HG03460 (cell line): ENCODE measurements around the gene DOCK2.

ENCODE experiments used
- ATAC-seq: cut with Tn5 transposase; IDR thresholded peaks from one replicate; pipeline ENCODE4 v1.9.1; 2021; ENCODE audit not compliant: unreplicated experiment

The DOCK2 gene

DNA sequence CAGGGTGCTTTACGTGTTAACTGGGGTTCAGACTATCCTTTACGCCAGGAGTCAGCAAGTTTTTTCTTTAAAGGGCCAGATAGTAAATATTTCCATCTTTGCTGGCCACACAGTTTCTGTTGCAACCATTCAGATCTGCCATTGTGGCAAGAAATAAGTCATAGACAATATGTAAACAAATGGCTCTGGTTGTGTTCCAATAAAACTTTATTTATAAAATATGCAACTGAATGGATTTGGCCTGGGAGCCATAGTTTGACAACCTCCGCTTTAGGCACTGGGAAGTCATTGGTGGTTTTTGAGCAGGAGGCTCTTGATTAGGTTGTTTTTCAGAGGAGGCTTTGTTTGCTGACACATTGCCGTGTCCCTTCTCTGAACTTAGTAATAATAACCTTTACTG, 252.5 kb downstream of the DOCK2 start:
- ATAC-seq: no peak

DNA sequence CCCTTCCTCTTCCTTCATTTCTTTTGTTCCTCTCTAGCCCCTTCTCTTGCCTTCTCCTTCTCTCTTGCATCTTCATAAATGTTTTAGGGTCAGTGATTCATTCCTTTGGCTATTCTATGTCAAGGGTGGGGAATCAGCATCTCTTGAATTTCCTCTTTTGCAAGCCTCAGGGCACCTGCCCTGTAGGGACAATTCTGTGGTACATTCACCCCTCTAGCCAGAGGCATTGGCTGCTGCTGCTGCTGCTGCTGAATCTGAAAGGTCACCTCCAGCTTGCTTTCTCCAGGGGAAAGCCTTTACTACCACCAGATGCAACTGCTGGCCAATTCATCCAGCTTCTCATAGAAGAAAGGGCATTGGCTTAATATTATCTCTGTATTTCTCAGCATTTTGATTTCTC, 255.9 kb downstream of the DOCK2 start:
- ATAC-seq: no peak

DNA sequence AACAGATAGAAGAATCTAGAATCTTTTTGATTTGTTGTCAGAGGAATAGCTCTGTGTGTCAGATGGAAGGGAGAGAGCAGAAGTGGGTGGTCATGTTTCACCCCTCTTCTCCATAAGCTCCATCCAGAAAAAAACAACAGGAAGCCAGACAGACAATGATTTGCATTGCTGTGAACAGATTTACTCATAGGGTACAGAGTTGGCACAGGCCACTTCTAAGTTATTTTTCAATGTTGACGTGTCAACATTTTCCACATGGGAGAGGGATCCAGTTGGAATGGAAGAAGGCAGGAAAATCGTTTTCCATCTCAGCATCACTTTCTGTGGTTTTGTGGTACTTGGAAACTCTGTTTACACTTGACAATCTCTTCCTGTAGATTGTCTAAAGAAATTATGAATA, 256.5 kb downstream of the DOCK2 start:
- ATAC-seq: no peak

DNA sequence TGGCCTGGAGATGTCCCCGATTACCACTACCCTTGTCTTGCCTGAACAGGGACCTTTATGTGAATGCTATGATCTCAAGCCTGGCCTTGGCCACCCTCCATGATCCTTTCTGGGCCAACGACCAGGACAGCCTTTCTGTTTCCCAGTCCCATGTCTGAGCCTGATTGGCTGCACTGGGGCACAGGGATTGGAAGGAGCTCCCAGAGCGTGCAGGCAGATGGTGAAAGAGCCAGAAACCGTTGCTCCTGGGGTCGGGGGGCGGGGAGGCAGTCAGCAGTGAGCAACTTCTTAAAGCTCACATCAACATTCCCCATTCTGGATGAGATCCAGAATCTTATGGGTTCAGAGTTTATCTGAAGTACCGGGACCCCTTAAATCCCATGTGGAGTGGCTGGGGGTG, 258.9 kb downstream of the DOCK2 start:
- ATAC-seq: no peak

DNA sequence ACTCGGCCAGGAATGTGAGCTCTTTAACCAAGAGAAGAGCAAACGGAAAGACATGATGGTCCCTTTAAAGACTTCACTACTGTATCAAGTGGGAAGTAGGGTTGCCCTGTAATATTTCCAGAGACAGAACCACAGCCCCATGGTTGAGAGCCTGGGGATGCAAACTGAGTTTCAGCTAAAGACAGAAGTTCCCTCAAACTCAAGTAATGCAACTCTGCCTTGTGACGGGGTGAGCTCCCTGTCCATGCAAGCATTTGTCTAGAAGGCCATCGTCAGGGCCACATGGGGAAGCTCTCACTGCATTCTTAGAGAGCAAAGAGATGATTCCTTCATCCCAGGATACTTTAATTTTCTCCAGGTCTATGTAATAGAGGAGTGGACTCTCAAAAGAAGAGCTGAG, 260.4 kb downstream of the DOCK2 start:
- ATAC-seq: no peak

DNA sequence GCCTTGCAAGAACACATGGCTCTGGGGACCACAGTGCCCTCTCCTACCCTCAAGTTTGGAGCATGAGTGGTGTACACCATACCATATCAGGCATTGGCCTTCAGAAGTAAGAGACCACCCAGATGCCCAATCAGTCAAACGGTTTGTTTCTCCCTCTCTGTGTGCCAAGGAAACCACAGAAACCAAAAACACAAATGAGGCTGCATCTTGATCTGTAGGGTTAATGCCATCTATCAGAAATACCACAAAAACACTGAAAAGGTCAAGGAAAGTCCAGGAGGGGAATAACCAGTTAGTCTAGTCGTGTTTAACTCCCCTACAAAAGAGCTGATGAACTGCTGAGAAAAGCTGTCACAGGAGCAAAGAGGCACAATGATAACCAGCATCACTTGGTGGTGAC, 264.8 kb downstream of the DOCK2 start:
- no peak for ATAC-seq

DNA sequence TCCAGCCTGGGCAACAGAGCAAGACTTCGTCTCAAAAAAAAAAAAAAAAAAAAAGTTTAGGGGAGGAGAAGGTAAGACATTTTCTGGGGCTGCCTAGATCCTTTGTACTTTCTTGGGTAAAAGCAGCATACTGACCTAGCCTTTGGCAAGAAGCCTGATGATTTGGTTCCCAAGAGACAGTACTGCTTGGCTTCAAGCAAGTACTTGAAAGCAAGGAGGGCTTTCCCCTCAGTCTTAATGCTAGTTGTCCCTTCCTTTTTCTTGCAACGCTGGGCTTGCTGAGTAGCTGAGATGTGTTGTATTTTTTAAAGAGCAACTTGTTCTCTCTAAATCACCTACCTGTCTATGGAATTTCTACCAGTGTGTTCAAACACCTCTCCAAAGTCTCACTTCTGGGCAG, 267.0 kb downstream of the DOCK2 start:
- no peak for ATAC-seq

DNA sequence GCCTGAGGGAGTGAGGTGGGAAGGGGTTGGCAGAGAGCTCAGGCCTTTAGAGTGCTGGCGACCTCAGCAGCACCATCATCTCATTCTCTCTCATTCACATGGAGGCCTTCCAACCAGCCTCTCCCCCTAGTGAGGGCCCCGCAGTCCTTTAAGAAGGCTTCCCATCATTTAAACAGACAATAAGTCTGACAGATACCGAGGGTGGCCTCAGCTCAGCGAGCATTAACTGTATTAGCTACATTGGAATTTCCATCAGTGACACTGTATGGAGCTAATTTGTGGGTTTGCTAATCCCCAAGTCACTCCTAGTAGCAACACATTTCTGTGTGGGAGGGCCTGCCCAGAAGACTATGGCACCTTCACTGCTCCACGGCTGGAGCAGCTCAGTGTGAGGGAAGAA, 267.4 kb downstream of the DOCK2 start:
- no peak for ATAC-seq

DNA sequence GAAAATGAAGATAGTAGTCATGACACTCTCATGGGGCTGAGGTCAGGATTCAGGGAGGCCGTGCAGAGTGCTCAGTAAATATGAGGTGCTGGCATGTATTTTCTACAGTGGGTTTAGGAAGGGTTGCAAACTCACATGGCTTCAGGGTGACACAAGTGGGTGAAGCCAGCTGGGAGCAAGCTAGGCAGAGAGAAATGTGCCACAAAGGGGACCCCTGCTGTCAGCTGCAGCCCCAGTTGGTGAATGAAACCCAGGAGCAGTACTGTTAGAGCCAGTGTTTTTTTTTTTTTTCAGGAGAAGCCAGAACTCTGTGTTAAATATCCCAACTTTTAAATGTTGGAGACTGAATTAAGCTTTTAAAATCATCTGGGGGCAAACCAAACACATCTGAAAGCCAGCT, 267.9 kb downstream of the DOCK2 start:
- no peak for ATAC-seq

DNA sequence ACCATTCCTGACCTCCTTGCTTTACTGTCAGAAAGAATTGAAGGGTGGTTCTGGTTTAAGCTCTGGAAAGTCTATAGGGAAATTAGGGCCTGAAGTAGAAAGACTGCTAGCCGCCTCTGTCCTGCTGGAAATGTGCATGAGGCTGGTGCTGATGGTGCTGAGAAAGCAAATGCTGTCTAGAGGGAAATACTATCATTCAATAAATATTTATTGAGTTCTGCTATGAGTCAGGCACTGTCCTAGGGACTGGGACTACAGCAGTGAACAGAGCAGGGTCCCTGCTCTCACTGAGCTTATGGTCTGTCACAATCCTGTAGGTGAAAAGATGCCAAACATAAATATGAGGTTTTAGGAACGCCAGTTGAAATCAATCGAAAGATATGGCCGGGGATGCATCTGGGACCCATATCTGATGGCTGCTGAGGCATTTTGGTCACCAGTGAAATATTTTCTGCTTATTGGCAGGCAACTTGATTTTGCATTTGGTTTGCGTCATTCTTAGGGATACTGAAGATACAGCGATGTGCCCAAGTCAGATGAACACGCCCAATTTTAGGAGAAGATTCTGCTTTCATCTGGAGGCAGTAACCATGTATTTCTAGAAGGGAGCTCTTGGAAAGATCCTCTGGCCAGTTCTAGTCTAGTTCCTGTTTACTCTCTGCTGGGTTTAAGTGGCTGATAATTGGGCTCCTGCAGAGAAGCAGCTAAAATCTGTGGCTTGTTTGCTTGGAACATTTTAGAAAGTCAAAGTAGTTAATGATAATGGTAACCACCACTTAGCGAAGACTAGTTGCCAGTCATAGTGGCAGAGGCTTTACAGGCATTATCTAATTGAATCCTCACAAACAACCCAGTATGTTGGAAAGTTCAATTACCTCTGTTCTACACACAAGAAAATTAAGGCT, 269.9 kb downstream of the DOCK2 start:
- no peak for ATAC-seq

DNA sequence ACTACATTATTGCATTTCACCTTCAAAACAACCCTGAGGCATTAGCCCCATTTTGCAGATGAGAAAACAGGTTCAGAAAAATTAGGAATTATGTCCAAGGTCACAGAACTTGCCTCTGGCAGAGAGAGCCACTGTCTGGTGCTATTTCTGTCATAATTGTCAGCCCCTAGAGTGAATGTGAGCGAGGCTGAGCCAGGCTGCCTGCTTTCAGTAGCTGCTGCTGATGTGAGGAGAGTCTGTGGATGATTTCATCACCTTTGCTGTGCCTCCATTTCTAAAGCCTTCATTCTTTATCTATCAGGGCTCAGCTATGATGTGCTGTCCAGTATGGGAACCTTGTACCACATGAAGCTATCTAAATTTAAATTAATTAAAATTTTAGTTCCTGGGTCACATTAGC, 271.8 kb downstream of the DOCK2 start:
- no peak for ATAC-seq

DNA sequence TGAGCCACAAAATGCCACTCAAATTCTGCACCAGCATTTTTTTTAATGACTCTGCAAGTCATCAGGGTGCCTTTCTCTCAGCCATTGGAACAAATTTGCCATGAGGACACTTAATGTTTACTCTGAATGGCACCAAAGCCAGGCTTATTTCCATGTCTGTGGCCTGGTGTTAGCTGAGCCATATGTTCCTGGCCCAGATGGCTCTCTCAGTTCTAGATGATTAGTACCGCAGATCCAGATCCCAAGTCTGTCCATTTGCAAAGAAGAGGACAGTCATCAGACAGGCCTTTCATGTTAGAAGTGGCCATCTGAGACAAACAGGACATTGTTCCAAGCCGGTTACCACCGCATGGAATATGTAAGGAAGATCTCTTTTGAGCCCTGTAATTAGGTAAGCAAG, 272.9 kb downstream of the DOCK2 start:
- ATAC-seq: no peak

DNA sequence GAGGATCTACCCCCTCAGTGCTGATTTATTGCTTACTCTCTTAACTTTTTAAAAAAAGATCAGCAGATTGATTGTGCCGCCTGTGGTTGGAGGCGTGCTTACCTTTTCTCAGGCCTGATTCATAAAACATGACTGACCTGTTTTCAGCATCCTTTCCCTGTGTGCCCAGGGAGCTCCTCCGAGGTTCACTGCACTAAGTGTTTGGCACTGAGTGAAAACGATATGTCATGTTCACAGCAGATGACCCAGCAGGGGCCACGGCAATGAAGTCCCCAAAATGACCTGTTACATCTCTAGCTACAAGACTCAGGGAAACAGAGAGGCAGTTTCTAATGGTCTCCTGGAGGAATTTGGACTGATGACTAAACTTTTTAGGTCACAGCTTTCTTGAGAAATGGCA, 273.3 kb downstream of the DOCK2 start:
- ATAC-seq: no peak

DNA sequence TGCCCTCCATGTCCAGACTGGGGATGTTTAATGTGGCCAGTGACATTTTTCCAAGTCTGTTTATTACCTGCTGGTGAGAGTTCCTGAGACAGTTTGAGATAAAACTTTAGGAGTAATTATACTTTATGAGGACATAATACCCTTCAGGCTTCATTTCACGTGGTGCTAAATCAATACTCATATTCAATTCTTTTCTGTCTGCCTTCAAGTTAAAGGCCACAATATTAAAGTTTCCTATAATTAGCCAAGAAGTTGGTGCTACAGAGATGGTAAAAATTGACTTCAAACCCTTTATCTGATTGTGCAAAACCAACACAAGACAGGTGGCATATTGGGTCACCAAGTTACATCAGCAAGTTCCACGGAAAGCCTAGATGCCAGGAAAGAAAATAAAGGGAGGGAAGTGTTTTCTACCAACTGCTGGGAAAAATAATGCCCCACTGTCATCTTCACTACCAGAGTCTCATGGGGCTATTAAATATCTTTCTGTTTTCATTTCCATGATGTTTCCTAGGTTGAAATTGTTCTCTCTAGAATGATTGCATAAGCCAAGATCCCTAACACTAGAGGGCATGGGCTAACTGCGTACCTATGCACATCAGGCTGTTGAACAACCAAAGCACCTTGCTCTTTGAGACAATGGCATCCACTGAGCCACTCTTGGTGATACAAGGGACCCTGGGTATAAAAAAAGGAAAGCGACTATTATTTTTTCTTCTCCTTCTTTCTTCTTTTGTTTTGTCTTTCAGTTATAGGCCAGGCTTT, 274.6 kb downstream of the DOCK2 start:
- ATAC-seq: no peak

DNA sequence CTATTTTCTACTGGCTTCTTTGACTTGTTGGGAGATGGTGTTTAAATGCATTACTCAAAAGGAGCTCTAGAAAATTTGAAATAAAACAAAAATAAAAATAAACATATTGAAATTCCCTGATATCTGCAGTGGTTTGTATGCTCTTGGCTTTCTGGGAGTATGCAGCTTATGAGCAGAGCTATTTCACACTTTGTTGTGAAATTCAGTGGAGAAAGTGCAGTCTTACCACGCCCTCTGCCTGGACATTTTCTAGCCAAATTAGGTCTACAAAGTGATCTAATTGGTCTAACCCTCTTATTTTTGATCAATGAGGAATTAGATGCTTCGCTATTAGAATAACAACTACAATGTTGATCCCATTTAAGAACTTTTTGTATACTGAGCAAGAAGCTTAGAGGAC, 276.4 kb downstream of the DOCK2 start:
- no peak for ATAC-seq

DNA sequence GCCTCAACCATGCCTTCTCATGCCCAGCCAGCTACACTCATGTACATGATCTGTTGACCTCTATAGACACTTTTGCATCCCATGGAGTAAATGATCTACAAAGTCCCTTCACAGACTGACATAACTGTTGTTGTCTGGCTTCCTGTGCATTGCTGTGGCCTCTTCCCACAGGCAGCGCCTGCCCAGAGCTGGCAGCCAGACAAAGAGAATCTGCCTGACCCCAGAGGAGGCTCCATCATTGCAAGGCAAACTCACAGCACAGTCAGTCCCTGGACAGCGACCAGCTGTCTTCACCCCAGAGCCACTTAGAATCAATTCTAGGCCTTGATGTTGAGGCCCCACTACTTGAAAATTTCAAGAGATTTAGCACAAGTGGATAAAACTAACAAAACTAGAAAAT, 277.7 kb downstream of the DOCK2 start:
- peak; percentile 65 for ATAC-seq

DNA sequence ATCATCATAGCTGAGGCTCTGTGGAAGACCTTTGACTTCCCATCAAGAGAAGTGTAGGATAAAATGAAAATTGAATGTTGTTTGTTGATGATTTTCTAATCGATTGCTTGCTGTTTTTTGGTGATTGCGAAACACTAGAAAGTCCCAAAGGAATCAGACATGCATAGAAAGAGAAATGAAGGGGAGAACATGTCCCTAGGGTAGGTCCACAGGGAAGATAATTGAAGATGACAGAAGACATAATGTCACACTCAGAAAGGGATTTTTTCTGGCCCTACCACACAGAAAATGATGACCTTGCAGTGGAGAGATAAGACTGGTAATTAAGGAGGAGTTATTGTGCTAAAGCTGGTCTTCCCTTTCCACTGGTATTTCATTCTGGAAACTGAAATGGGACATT, 280.4 kb downstream of the DOCK2 start:
- ATAC-seq: no peak

DNA sequence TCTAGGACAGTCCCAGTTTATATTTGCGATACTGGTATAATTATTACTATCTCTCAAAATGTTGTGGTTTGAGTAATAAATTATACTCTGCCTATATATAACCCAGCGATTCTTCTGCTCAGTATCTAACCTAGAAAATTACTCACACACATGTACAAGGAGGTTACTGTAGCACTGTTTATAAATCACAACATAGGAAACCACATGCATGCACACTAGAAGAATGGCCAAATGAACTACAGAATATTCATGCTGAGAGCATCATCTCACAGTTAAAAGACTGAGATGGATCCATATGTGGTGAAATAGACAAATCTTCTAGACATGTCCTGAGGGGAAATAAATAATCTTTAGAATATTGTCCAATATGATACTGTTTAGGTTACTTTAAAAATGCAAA, 281.2 kb downstream of the DOCK2 start:
- ATAC-seq: no peak

DNA sequence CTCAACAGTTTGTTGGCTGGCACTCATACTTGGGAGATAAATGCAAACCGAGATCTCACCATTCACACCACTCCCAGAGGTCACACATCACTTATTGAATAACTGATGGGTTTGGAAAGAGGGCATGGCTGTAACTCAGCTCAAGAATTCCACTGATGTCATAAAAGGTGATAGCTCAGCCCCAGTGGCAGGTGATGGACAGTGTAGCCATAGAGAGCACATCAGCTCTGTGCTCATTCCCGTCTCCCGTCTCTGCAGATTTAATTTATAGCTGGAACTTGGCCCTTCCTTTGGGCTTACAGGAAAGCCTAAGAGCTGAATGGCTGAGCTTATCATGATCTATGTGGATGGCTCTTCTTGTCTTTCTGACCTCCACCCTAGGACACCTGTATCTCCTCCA, 283.4 kb downstream of the DOCK2 start:
- ATAC-seq: no peak

DNA sequence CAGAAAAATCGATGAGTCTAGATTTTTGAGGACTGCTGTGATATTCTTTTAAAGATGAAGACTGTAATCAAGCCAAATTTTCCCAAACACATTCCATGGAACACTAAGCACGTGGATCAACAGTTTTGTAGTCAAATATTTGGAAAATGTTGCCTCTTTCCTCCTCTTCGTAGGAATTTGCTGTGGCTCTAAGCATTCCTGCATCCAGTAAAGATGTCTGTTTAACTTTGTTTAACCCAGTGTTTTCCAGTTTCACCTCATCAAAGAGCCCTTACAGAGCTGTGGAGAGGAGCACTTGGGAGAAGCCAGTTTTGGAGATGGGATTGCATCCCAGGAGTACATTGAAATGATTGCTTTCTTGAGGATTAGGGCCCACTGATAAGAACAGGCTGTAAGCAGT, 284.3 kb downstream of the DOCK2 start:
- ATAC-seq: no peak

DNA sequence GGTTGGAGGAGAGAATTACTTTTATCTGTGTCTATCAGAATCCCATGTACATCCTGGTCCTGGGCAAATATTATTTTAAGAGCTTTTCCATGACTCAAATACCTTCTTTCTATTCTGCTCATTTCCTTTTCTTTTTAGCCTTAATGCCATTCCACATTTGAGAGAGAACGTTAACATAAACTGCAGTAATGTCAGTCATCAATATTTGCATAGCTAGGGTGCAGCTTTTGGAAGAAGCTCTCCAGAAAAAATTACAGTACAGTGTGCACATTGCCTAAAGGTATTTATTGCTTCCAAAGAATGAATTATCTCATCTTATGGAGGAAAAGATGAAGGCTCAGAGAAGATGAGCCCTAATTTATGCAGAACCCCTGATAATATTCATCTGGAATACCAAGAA, 284.9 kb downstream of the DOCK2 start:
- no peak for ATAC-seq

DNA sequence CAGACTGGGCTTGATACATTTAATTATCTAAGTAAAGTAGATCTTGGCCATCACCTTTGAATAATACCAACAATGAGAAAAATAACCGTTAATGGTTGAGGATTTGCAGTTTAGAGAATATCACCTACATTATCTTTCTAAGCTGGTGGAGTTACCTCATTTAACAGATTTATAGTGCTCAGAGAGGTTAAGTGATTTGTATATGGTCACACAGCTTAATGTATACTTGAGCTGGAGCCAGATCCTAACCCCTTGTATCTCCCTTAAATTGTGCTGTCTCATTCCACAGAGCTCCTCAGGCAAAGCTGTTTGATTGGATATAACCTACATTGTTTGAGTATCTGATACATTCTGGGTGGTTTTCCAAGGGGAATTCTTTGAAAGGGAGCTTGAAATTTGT, 285.4 kb downstream of the DOCK2 start:
- ATAC-seq: no peak
